Common myeloid progenitor, CD34-positive (primary cell): ENCODE results near the gene SYTL5.
"Not testable (repeated sequence)": the region's sequence is repeated elsewhere in the genome, so short reads cannot be mapped to it uniquely, and the experiment has no call there.

Source experiments
- CTCF ChIA-PET: fragments of 350-600 bp; sonication (Branson Sonifier 250); formaldehyde crosslinking; loops from one replicate; lab custom pipeline; 2021; ENCODE audit warnings: antibody characterized with exemption; lab: Charles Lee
- POLR2A ChIA-PET: fragments of 350-600 bp; sonication (Branson Sonifier 250); formaldehyde crosslinking; loops from one replicate; lab custom pipeline; 2021; ENCODE audit warnings: antibody characterized with exemption; lab: Charles Lee
- DNase-seq, 3 donors: peaks; one replicate each; pipeline versions ENCODE4 v3.0.0 to v3.0.0-alpha.2; 2013
- H3K27ac ChIP-seq, 2 experiments: 1 replicate in 1 of 2; 2 replicates in 1 of 2; pipeline ENCODE4 v1.7.0; 2013; ENCODE audit warnings: inconsistent platforms in 2 of 2, low read length in 2 of 2, mild to moderate bottlenecking in 2 of 2, low read depth in 1 of 2, moderate library complexity in 1 of 2; ENCODE audit not compliant: severe bottlenecking in 2 of 2, insufficient read depth in 1 of 2, poor library complexity in 1 of 2
- H3K27me3 ChIP-seq, 5 experiments: replicated peaks in 2 of 5; 1 replicate in 3 of 5; 2 replicates in 2 of 5; pipeline versions ENCODE4 v1.6.1 to v1.7.0; 2013; ENCODE audit warnings: low read length in 4 of 5, mild to moderate bottlenecking in 2 of 5, moderate library complexity in 2 of 5, inconsistent platforms in 1 of 5; ENCODE audit not compliant: insufficient read depth in 5 of 5, control insufficient read depth in 4 of 5
- H3K36me3 ChIP-seq, 4 experiments: 1 replicate in 2 of 4; 2 replicates in 2 of 4; pipeline versions ENCODE4 v1.6.1 to v1.7.0; 2013; ENCODE audit warnings: low read length in 3 of 4, control low read depth in 1 of 4, mild to moderate bottlenecking in 1 of 4; ENCODE audit not compliant: control insufficient read depth in 4 of 4, insufficient read depth in 4 of 4
- H3K4me1 ChIP-seq, 4 experiments: 1 replicate in 3 of 4; 2 replicates in 1 of 4; pipeline versions ENCODE4 v1.6.1 to v1.7.1; 2013; ENCODE audit warnings: low read length in 3 of 4, mild to moderate bottlenecking in 3 of 4, control low read depth in 1 of 4, inconsistent platforms in 1 of 4, moderate library complexity in 1 of 4; ENCODE audit not compliant: control insufficient read depth in 4 of 4, insufficient read depth in 4 of 4; ENCODE audit errors: control extremely low read depth in 1 of 4
- H3K4me3 ChIP-seq, 7 experiments: 1 replicate in 4 of 7; 2 replicates in 3 of 7; pipeline versions ENCODE4 v1.5.1 to v1.7.0; 2013; ENCODE audit warnings: mild to moderate bottlenecking in 7 of 7, low read length in 6 of 7, moderate library complexity in 6 of 7, inconsistent platforms in 2 of 7, low read depth in 2 of 7, control low read depth in 1 of 7; ENCODE audit not compliant: insufficient read depth in 4 of 7, control insufficient read depth in 1 of 7; ENCODE audit errors: extremely low read depth in 1 of 7
- H3K9me3 ChIP-seq, 5 experiments: 1 replicate in 4 of 5; 2 replicates in 1 of 5; pipeline versions ENCODE4 v1.6.1 to v1.7.1; 2013; ENCODE audit warnings: low read length in 4 of 5, mild to moderate bottlenecking in 2 of 5, inconsistent platforms in 1 of 5, low read depth in 1 of 5, moderate library complexity in 1 of 5; ENCODE audit not compliant: control insufficient read depth in 4 of 5, insufficient read depth in 2 of 5; ENCODE audit errors: control extremely low read depth in 1 of 5
- WGBS: methylation state at CpG from one replicate; pipeline ENCODE4 v1.1.5; 2013; ENCODE audit not compliant: insufficient coverage; 5-methylcytosine and 5-hydroxymethylcytosine counted together

The SYTL5 gene

DNA sequence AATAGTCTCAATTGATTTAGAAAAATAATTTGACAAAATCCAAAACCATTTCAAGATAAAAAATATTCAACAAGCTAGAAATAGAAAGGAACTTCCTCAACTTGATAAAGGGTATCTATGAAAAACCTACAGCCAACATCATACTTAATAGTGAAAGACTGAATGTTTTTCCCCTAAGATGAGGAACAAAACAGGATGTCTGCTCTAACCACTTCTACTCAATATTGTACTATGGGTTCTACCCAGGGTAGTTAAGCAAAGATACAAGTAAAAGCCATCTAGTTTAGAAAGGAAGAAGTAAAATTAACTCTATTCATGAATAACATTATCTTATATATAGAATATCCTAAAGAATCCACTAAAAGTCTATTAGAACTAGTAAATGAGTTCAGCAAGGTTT is 21.5 kb upstream of the SYTL5 start:
- POLR2A ChIA-PET: no interaction called here
- no peaks in the 10 kb centered on the region for H3K4me1 ChIP-seq
- H3K4me3 ChIP-seq: no peak overlapping the region
- CTCF ChIA-PET: no interaction called here
- H3K9me3 ChIP-seq: no peaks in the 10 kb centered on the region
- DNase-seq: no peak
- H3K27me3 ChIP-seq: no peaks in the 10 kb centered on the region
- H3K36me3 ChIP-seq: no peaks in the 10 kb centered on the region
- H3K27ac ChIP-seq: no peak overlapping the region

DNA sequence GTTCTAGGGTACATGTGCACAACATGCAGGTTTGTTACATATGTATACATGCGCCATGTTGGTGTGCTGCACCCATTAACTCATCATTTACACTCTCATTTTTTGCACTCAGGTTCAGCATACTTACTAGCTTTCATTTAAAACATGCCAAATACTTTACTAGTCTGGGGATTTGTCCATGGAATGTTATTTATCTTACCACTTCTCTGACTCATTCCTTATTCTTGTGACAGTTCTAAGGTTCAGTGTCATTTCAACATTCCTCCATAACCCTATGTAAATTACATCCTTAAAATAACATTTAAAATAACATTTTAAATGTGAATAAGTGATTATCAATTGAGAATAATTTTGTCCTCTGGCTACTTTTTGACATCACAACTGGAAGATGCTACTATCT is 19.5 kb upstream of the SYTL5 start:
- no peaks in the 10 kb centered on the region for H3K9me3 ChIP-seq
- no peaks in the 10 kb centered on the region for H3K36me3 ChIP-seq
- no CpG with 5 or more reads among the region's 1 CpG for WGBS
- peaks cover 0 to 5% (median 0%) of the 10 kb centered on the region in 4 experiments for H3K4me1 ChIP-seq
- H3K27me3 ChIP-seq: no peaks in the 10 kb centered on the region
- no peak overlapping the region for H3K4me3 ChIP-seq
- POLR2A ChIA-PET: no interaction called here
- DNase-seq: no peak
- H3K27ac ChIP-seq: no peak overlapping the region
- CTCF ChIA-PET: no interaction called here

GRCh38 chrX:37989304-37989703 is 17.0 kb upstream of the SYTL5 start:
- no peaks in the 10 kb centered on the region for H3K9me3 ChIP-seq
- no peak overlapping the region for H3K27ac ChIP-seq
- POLR2A ChIA-PET: no interaction called here
- H3K27me3 ChIP-seq: no peaks in the 10 kb centered on the region
- peaks cover 0 to 5% (median 0%) of the 10 kb centered on the region in 4 experiments for H3K4me1 ChIP-seq
- peak in 1 of 3 donors; percentile 33 for DNase-seq
- no peak overlapping the region for H3K4me3 ChIP-seq
- CTCF ChIA-PET: no interaction called here
- no peaks in the 10 kb centered on the region for H3K36me3 ChIP-seq

DNA sequence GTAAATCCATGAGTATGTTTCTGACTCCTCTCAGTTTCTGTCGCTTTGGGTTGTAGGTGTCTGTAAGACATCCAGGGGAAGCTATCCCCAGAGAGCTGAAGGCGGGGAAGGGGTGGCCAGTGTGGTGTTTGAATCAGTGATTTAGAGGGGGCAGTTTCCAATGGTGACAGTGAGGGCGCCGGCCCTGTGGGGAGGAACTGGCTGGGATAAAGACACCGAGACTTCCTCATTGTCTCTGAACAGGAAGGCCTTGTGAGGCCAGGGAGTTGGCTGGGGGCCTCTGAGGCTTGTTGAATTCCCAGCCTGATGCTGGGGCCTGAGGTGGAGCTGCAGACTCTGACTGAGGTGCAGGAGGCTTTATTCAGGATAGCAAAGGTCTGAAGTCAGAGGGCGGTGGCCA is 15.1 kb upstream of the SYTL5 start:
- H3K36me3 ChIP-seq, H3K4me1 ChIP-seq, CTCF ChIA-PET, H3K27ac ChIP-seq, H3K4me3 ChIP-seq, H3K9me3 ChIP-seq, POLR2A ChIA-PET, H3K27me3 ChIP-seq: not testable (repeated sequence)
- WGBS: 46% methylated on average over 4 of the region's 6 CpGs
- DNase-seq: peak in 1 of 3 donors; percentile 5

- no peak for DNase-seq
- POLR2A ChIA-PET: no interaction called here
- Histone ChIP-seq H3K4me3 (no peak overlapping the region), H3K9me3 (no peaks in the 10 kb centered on the region), H3K27me3 (no peaks in the 10 kb centered on the region), H3K4me1 (peaks cover 0 to 5% (median 0%) of the 10 kb centered on the region in 4 experiments), H3K36me3 (no peaks in the 10 kb centered on the region), H3K27ac (no peak overlapping the region)
- no CpG with 5 or more reads among the region's 3 CpGs for WGBS
- CTCF ChIA-PET: no interaction called here
Measured at GRCh38 chrX:37993176-37993575, 13.2 kb upstream of the SYTL5 start.

- no peak overlapping the region for H3K27ac ChIP-seq
Measured at GRCh38 chrX:37993837-37994619, 12.3 kb upstream of the SYTL5 start.

GRCh38 chrX:37995428-37995827 is 10.9 kb upstream of the SYTL5 start:
- Histone ChIP-seq H3K4me1 (peaks cover 0 to 5% (median 0%) of the 10 kb centered on the region in 4 experiments), H3K36me3 (no peaks in the 10 kb centered on the region), H3K4me3 (no peak overlapping the region), H3K9me3 (no peaks in the 10 kb centered on the region), H3K27me3 (no peaks in the 10 kb centered on the region), H3K27ac (no peak overlapping the region)
- WGBS: 71% methylated on average over 1 of the region's 1 CpG
- CTCF ChIA-PET: no interaction called here
- no peak for DNase-seq
- POLR2A ChIA-PET: no interaction called here

More at GRCh38 chrX:37993837-37994619, 12.3 kb upstream of the SYTL5 start:
- Histone ChIP-seq H3K27me3 (no peaks in the 10 kb centered on the region), H3K9me3 (no peaks in the 10 kb centered on the region), H3K4me3 (no peak overlapping the region), H3K4me1 (peaks cover 0 to 5% (median 0%) of the 10 kb centered on the region in 4 experiments), H3K36me3 (no peaks in the 10 kb centered on the region)
- DNase-seq: peak; percentile 7 to 65 (median 33)
- CTCF ChIA-PET: no interaction called here
- POLR2A ChIA-PET: no interaction called here
- WGBS: 86% methylated on average over 6 of the region's 7 CpGs
